Measurements from ENCODE around the gene GGNBP2. TPM values are rescaled to one million over a fixed set of nuclear protein-coding genes. Genes with fewer than 3 reads are reported as not detected.
A peak's percentile ranks its signal among the peaks of the same experiment; 100 is the strongest.

GGNBP2 gene
- total and polyA plus RNA-seq, 2 donors (not counting 1 experiment from before 2014, with no cell fraction given) = 77.0 to 81.9 TPM

DNA sequence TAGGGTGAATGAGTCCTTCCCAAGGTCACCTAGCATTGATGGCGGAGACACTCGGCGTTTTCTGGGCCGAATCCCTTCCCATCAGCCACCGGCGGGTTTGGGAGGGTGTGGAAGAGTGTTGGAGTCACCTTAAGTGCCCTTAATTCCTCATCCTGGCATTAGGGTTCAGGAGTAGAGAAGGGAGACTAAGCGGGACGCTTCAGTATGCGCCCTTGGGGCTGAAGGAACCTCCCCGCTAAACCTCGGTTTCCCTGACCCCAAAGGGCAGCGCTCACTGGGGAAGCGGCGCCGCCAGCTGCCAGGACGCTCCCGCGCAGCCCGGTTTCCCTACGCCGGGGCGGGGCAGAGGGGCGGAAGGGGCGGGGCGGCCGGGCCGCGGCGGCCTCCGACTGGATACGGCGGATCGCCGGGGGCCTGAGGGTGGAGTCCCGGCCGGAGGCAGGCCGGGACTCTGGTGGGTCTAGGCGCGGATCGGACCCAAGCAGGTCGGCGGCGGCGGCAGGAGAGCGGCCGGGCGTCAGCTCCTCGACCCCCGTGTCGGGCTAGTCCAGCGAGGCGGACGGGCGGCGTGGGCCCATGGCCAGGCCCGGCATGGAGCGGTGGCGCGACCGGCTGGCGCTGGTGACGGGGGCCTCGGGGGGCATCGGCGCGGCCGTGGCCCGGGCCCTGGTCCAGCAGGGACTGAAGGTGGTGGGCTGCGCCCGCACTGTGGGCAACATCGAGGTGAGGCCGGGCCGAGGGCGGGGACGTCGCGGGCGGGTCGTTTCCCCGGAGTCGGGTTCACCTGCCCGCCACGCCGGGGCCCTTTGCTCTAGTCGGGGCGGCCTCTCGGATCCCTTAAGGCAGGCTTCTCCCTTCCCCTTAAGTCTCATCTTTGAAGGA, 47.0 kb downstream of the GGNBP2 start, which contains the start of gene DHRS11:
Gene DHRS11 (plus strand): TSS at position 446 of the 882 bp plus-strand sequence. CDS start 131 bp downstream, at position 577.
- Histone ChIP-seq H3K4me3 (replicated peaks in 1 of 4; ENCODE audit: control extremely low read depth in 1 of 4, insufficient read depth in 1 of 4, low read depth in 3 of 4, low read length in 4 of 4) (peak within 1 kb of the TSS; percentile 56 to 75 (median 64)), H3K4me1 (ENCODE audit: control insufficient read depth, extremely low read depth, insufficient read depth, low read length) (peaks cover 5% of the 10 kb centered on the region), H3K79me2 (ENCODE audit: control insufficient read depth, insufficient read depth, low read length) (no peaks in the 10 kb centered on the region), H3K9me3 (ENCODE audit: control insufficient read depth, insufficient read depth, low read depth, low read length) (no peaks in the 10 kb centered on the region), H2AFZ (ENCODE audit: low read length) (peak within 1 kb of the TSS; percentile 34), H3K36me3 (ENCODE audit: control insufficient read depth, insufficient read depth, low read length) (peaks cover 4% of the 10 kb centered on the region), H4K20me1 (ENCODE audit: control insufficient read depth, extremely low read depth, insufficient read depth, low read length) (no peaks in the 10 kb centered on the region), H3K27me3 (ENCODE audit: control insufficient read depth, insufficient read depth, low read length) (no peaks in the 10 kb centered on the region), H3K27ac (ENCODE audit: insufficient read depth, low read length) (peak within 1 kb of the TSS; percentile 69), H3K9ac (ENCODE audit: insufficient read depth, low read length) (peak within 1 kb of the TSS; percentile 85), H3K4me2 (ENCODE audit: extremely low read depth, insufficient read depth, low read length) (peak within 1 kb of the TSS; percentile 89)
- no peak for TF ChIP-seq EZH2 (IDR thresholded peaks at IDR 0.05; ENCODE audit: low read length, missing control alignments)
- TF ChIP-seq, protein P1, sequence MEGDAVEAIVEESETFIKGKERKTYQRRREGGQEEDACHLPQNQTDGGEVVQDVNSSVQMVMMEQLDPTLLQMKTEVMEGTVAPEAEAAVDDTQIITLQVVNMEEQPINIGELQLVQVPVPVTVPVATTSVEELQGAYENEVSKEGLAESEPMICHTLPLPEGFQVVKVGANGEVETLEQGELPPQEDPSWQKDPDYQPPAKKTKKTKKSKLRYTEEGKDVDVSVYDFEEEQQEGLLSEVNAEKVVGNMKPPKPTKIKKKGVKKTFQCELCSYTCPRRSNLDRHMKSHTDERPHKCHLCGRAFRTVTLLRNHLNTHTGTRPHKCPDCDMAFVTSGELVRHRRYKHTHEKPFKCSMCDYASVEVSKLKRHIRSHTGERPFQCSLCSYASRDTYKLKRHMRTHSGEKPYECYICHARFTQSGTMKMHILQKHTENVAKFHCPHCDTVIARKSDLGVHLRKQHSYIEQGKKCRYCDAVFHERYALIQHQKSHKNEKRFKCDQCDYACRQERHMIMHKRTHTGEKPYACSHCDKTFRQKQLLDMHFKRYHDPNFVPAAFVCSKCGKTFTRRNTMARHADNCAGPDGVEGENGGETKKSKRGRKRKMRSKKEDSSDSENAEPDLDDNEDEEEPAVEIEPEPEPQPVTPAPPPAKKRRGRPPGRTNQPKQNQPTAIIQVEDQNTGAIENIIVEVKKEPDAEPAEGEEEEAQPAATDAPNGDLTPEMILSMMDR (conservative IDR thresholded peaks at IDR 0.05 in 1 of 2, IDR thresholded peaks at IDR 0.05 in 1 of 2; ENCODE audit: low read depth in 1 of 2, low read length in 2 of 2) = no peak
- peak; percentile 59 to 64 for DNase-seq (ENCODE audit: low read depth in 2 of 2)

DNA sequence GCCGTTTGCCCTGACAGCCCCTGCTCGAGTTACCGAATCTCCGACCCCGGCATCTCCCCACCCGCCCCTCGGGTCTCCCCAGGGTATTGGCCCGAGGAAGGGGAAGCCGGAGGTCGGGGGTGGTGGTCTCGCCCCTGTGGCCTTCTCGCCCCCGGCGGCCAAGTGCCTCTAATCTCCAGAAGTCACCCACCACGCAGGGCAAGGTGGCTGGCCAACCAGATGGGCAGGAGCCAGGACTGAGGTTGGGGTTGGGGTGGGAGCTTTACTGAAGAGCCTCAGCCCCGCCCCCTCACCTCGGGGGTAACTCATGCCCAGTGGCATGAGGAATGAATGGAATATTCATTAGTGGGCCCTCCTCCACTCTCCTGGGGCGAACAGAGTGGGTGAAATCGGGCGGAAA, 47.6 kb downstream of the GGNBP2 start:
- H2AFZ ChIP-seq (ENCODE audit: low read length) = no peak overlapping the region
- H3K4me2 ChIP-seq (ENCODE audit: extremely low read depth, insufficient read depth, low read length) = peak overlapping the region; percentile 89
- no peaks in the 10 kb centered on the region for H3K27me3 ChIP-seq (ENCODE audit: control insufficient read depth, insufficient read depth, low read length)
- H3K9me3 ChIP-seq (ENCODE audit: control insufficient read depth, insufficient read depth, low read depth, low read length) = no peaks in the 10 kb centered on the region
- peaks cover 2% of the 10 kb centered on the region for H3K36me3 ChIP-seq (ENCODE audit: control insufficient read depth, insufficient read depth, low read length)
- H3K79me2 ChIP-seq (ENCODE audit: control insufficient read depth, insufficient read depth, low read length) = no peaks in the 10 kb centered on the region
- peak overlapping the region; percentile 56 to 75 (median 64) for H3K4me3 ChIP-seq (replicated peaks in 1 of 4; ENCODE audit: control extremely low read depth in 1 of 4, insufficient read depth in 1 of 4, low read depth in 3 of 4, low read length in 4 of 4)
- peaks cover 5% of the 10 kb centered on the region for H3K4me1 ChIP-seq (ENCODE audit: control insufficient read depth, extremely low read depth, insufficient read depth, low read length)
- H4K20me1 ChIP-seq (ENCODE audit: control insufficient read depth, extremely low read depth, insufficient read depth, low read length) = no peaks in the 10 kb centered on the region
- no peak overlapping the region for H3K27ac ChIP-seq (ENCODE audit: insufficient read depth, low read length)
- peak in 1 of 2 donors; percentile 28 for DNase-seq (ENCODE audit: low read depth in 2 of 2)
- peak overlapping the region; percentile 85 for H3K9ac ChIP-seq (ENCODE audit: insufficient read depth, low read length)
- TF ChIP-seq, protein P1 (conservative IDR thresholded peaks at IDR 0.05 in 1 of 2, IDR thresholded peaks at IDR 0.05 in 1 of 2; ENCODE audit: low read depth in 1 of 2, low read length in 2 of 2) = no peak
- TF ChIP-seq EZH2 (IDR thresholded peaks at IDR 0.05; ENCODE audit: low read length, missing control alignments) = no peak

DNA sequence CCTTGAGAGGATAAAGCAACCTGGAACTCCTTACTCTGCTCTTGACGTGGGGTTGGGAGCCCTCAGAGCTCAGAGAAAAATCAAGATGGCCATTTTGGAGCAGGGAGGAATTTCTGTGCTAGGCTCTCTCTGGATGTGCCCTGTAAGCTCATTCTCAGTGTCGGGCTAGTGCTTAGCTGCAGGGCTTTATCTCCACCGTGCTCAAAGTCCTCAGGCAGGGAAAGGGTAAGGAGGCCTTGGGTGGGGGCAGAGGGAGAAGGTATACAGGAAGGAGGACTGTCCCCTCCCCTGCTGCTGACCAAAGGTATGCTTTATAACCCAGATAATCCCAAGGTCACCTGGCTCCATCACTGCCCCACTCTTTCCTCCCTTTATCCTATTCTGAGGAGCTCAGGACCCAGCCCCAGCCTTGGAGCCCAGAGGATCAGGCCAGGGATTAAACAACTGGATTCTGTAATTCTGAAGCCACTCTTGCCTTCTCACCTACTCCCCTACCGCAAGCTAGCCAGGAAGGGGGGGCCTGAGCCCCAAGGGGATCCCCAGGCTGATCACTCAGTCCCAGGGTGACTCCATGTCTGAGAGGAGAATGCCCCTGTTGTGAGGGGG, 48.1 kb downstream of the GGNBP2 start:
- H3K9ac ChIP-seq (ENCODE audit: insufficient read depth, low read length) = no peak overlapping the region

More for the DNA sequence above, 48.1 kb downstream of the GGNBP2 start:
- Histone ChIP-seq H3K27ac (ENCODE audit: insufficient read depth, low read length) (no peak overlapping the region), H3K4me3 (replicated peaks in 1 of 4; ENCODE audit: control extremely low read depth in 1 of 4, insufficient read depth in 1 of 4, low read depth in 3 of 4, low read length in 4 of 4) (peak overlapping the region; percentile 56 to 75 (median 64)), H3K79me2 (ENCODE audit: control insufficient read depth, insufficient read depth, low read length) (no peaks in the 10 kb centered on the region), H2AFZ (ENCODE audit: low read length) (no peak overlapping the region), H3K4me2 (ENCODE audit: extremely low read depth, insufficient read depth, low read length) (peak overlapping the region; percentile 89), H3K4me1 (ENCODE audit: control insufficient read depth, extremely low read depth, insufficient read depth, low read length) (peaks cover 5% of the 10 kb centered on the region), H4K20me1 (ENCODE audit: control insufficient read depth, extremely low read depth, insufficient read depth, low read length) (no peaks in the 10 kb centered on the region), H3K27me3 (ENCODE audit: control insufficient read depth, insufficient read depth, low read length) (no peaks in the 10 kb centered on the region), H3K9me3 (ENCODE audit: control insufficient read depth, insufficient read depth, low read depth, low read length) (no peaks in the 10 kb centered on the region), H3K36me3 (ENCODE audit: control insufficient read depth, insufficient read depth, low read length) (peaks cover 1% of the 10 kb centered on the region)
- no peak for DNase-seq (ENCODE audit: low read depth in 2 of 2)
- no peak for TF ChIP-seq EZH2 (IDR thresholded peaks at IDR 0.05; ENCODE audit: low read length, missing control alignments)
- TF ChIP-seq, protein P1 (conservative IDR thresholded peaks at IDR 0.05 in 1 of 2, IDR thresholded peaks at IDR 0.05 in 1 of 2; ENCODE audit: low read depth in 1 of 2, low read length in 2 of 2) = no peak

All from fibroblast of lung (primary cell).